HPDE6-E6E7 (cell line): ENCODE results near the gene RIOK1.
A peak's percentile ranks its signal among the peaks of the same experiment; 100 is the strongest.

ENCODE experiments used
- DNase-seq: peaks from one replicate; pipeline ENCODE4 v3.0.0; 2011; ENCODE audit warnings: missing footprints; ENCODE audit errors: extremely low spot score

RIOK1 gene

GRCh38 chr6:7409740-7410139 is 20.1 kb downstream of the RIOK1 start:
- DNase-seq = no peak

- no peak for DNase-seq
Observed at GRCh38 chr6:7410851-7411250, 21.2 kb downstream of the RIOK1 start.

- DNase-seq = no peak
Observed at GRCh38 chr6:7411328-7411727, 21.7 kb downstream of the RIOK1 start.

- DNase-seq = no peak
Observed at GRCh38 chr6:7413151-7413823, 23.7 kb downstream of the RIOK1 start.

GRCh38 chr6:7414811-7415210 is 25.2 kb downstream of the RIOK1 start:
- no peak for DNase-seq

GRCh38 chr6:7417684-7418083 is 28.1 kb downstream of the RIOK1 start:
- no peak for DNase-seq

- no peak for DNase-seq
Observed at GRCh38 chr6:7418238-7418905, 28.8 kb downstream of the RIOK1 start.

GRCh38 chr6:7419065-7419464 is 29.5 kb downstream of the RIOK1 start:
- DNase-seq = no peak

GRCh38 chr6:7421066-7421465 is 31.5 kb downstream of the RIOK1 start:
- no peak for DNase-seq

GRCh38 chr6:7424058-7424457 is 34.5 kb downstream of the RIOK1 start:
- no peak for DNase-seq

GRCh38 chr6:7424967-7425807 is 35.6 kb downstream of the RIOK1 start:
- DNase-seq = peak; percentile 73

GRCh38 chr6:7425808-7426190 is 36.2 kb downstream of the RIOK1 start:
- no peak for DNase-seq

- DNase-seq = no peak
Observed at GRCh38 chr6:7426447-7427169, 37.0 kb downstream of the RIOK1 start.

GRCh38 chr6:7431313-7431673 is 41.7 kb downstream of the RIOK1 start:
- no peak for DNase-seq

GRCh38 chr6:7431674-7432390 is 42.2 kb downstream of the RIOK1 start:
- no peak for DNase-seq

- no peak for DNase-seq
Observed at GRCh38 chr6:7432391-7433120, 42.9 kb downstream of the RIOK1 start.

- DNase-seq = no peak
Observed at GRCh38 chr6:7433121-7433617, 43.6 kb downstream of the RIOK1 start.

- no peak for DNase-seq
Observed at GRCh38 chr6:7434672-7435071, 45.1 kb downstream of the RIOK1 start.

GRCh38 chr6:7438011-7438410 is 48.4 kb downstream of the RIOK1 start:
- DNase-seq = no peak

GRCh38 chr6:7439228-7439627 is 49.6 kb downstream of the RIOK1 start:
- no peak for DNase-seq

GRCh38 chr6:7440476-7440875 is 50.9 kb downstream of the RIOK1 start:
- DNase-seq = no peak
